NK-92 treated with Interleukin-12 subunit alpha and Interleukin-12 subunit beta, amount 100 ng/mL, for 24 hours (cell line): ENCODE measurements around the gene TSPAN33.
A peak's percentile ranks its signal among the peaks of the same experiment; 100 is the strongest.
"Not testable (repeated sequence)": the region's sequence is repeated elsewhere in the genome, so short reads cannot be mapped to it uniquely, and the experiment has no call there.

Experiments
- DNase-seq: peaks from one replicate; lab custom pipeline; 2025; lab: John Stamatoyannopoulos, UW

TSPAN33 gene

DNA sequence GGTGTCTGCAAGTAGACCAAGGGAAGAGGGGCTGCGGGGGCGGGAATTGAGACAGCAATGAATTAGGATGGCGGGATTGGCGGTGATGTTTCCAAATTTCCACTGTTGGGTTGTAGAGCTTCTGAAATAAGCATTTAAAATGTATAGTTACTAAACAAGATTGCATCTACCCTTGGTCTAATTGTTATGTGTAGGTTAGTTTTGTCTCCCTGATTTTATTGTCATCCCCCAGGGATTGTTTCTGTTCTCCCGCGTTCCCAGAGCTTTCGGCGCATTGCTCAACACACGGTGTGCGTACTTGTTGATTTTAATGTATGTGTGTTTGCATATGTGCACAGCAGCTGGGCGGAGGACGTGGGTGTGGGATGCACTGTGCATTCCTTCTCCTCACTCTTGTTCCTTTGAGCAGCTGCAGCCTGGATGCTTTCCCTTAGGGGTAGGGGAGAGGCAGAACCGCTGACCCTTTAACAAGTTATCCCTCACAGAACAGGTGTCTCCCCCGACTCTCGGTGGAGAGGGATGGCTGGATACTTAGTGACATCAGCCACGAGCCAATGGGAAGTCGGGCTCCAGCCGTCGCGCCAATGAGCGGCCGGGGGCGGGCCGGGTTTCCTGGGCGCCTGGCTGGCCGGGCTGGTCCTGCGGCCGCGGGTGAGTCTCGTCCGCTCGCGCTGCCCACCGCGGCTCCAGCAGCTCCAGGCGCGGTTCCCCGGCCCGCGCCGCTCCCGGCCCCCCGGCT is at the start of gene TSPAN33:
TSS of gene TSPAN33 (plus strand) at position 613 of the 739 bp plus-strand sequence. CDS start 274 bp downstream, outside the sequence.
- DNase-seq, result peak; percentile 13

DNA sequence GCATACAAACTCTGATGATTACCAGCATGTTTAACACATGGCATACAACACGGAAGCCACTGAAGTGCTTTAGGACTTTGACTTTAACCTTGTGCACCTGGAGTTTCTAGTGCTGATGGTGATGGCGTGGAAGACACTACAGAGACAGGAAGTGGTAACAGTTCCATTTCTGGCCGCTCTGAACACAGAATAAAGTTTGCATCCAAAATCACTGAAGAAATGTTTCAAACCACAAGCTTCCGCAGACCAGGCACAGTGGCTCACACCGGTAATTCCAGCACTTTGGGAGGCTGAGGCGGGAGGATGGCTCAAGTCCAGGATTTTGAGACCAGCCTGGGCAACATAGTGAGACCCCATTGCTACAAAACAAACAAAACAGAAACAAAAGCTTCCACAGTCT is 49.2 kb upstream of the TSPAN33 start:
- no peak for DNase-seq

- no peak for DNase-seq
Observed at GRCh38 chr7:129098409-129099084, 46.0 kb upstream of the TSPAN33 start.

DNA sequence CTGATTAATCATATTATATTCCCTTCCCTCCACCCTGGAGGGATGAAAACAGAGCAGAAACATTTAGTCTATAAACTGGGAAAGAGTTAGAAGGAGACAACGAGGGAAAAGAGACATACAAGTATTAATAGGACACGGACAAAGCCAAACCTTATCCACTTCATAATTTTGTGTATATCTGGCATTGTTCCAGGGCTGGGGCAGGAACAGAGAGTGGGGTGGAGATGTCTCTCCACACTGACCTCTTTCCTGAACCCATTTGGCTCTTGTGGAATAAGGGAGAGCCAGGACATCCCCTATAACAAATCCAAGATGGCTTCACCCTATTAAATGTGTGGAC is 43.7 kb upstream of the TSPAN33 start:
- DNase-seq, result no peak

DNA sequence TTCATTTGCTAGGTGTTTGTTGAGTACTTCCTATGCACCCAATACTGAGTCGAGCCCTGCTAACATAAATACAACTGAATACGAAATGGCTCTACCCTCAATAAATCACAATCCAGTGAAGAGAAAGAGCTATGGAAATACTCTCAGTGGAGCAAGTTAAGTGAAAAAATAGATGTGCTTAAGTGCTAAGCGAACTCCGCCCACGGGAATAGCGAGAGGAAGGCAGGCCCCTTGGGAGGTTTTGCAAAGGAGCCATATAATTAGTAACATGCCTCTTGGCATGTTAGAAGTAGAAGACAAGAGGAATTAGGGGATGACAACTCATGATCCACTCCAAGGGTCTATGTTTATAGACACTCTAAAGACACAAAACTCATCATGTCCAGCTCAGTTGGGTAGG is 42.8 kb upstream of the TSPAN33 start:
- DNase-seq, result no peak

- DNase-seq, result no peak
Observed at GRCh38 chr7:129103561-129104324, 40.8 kb upstream of the TSPAN33 start.

- no peak for DNase-seq
Observed at GRCh38 chr7:129108581-129108980, 35.9 kb upstream of the TSPAN33 start.

DNA sequence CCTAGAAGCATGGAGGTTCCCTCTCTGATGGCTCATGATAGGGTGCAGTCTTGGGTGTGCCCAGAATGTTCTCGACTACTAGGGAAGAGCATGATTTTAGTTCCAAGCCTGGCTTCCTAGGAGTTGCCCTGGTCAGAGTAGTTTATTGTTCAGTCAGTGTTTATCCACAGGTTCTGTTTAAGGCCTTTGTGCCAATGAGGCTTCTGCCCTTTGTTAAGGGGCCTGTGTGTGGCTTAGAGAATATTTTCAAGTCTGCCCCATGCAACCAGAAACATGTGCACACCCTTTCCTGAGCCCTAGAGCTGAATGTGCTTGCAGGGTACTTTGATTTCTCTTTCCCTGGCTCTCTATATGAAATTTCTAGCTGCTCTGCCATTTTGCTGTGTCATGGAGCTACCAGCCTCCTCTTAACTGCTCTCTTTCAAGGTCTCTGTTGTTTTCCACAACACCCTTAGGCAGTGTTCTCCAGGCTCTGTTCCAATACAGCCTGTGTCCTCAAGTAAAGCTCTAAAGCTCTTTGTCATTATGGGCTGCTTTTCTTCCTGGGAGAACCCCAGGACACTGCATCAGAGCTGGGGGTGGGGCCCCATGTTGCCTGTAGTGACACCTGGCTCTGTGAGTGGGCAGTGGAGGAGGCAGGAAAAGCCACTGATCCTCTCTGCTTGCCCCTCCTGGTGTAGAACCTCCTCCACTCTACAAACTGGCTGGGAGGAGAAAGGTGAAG is 34.1 kb upstream of the TSPAN33 start:
- DNase-seq, result no peak

DNA sequence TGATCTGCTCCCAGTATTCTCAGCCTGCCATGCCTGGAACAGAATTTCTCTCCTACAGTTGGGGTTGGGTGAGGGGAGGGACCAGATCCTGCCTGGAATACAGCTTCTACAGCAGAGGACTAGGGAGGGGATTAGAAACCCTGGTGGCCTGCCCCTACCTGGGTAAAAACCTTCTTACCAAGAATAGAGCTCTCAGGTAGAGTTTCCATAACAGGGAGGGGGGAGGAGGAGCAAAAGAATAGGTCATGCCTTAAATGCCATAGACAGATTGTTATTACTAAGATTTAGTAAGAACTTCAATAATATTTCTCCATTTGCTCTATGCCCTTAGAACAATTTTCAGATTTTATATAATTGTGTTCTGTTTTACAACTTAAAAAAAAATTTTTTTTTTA is 33.5 kb upstream of the TSPAN33 start:
- DNase-seq, result no peak

DNA sequence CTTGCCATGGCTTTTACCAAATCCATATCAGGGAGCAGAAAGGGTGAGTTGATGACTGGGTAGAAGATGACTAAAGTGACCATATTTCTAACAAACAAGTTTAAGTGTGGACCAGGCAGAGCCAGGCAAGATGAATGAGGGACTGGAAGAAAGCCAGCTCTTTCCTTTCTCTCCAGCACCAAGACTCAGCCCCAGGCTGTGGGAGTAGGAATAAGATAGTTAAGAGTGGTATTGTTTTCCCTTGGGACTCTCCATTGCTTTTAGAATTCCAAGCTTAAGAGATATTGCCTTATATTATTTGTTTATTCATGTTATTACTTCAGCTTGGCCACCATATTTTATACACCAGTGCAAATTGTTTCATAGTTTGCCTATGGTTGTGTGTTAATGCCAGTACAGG is 28.8 kb upstream of the TSPAN33 start:
- DNase-seq, result no peak

DNA sequence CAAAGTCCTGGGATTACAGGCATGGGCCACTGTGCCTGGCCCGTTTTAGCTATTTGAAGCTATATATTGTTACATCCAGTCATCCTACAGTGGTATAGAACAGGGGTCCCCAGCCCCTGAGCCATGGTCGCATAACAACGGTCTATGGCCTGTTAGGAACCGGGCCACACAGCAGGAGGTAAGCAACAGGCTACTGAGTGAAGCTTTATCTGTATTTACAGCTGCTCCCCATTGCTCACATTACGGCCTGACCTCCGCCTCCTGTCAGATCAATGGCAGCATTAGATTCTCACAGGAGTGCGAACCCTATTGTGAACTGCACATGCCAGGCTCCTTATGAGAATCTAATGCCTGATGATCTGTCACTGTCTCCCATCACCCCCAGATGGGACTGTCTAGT is 26.3 kb upstream of the TSPAN33 start:
- DNase-seq, result no peak

- no peak for DNase-seq
Observed at GRCh38 chr7:129118976-129119375, 25.5 kb upstream of the TSPAN33 start.

- not testable (repeated sequence) for DNase-seq
Observed at GRCh38 chr7:129121501-129122077, 22.9 kb upstream of the TSPAN33 start.

DNA sequence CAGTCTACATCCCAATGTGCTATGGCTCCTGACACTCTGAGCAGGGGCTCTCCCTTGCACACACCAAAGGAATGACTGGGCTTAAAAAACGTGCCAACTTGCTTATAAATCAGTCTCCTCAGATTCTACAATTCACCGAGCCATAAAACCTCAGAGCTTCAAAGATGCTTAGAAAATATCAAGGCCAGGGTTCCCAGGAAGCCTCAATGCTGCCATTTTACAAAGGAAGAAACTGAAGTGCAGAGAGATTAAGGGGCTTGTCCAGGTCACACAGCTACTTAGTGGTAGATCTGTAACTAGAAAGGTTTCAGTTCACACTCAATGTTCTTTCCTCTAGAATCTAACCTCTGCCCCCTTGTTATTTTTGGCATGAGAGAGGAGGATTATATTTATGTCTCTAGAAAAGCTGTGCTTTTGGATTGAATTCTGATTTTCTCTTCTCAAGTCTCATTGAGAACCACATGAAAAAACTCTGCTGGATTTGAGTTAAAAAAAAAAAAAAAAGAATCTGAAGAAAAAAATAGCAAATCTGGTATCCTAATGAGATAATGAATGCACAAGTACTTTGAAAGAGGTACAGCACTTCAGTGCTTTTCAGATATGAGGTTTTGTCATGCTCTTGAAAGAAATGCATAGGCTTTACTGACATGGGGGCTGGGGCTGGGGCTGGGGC is 22.3 kb upstream of the TSPAN33 start:
- no peak for DNase-seq

GRCh38 chr7:129122751-129123509 is 21.6 kb upstream of the TSPAN33 start:
- DNase-seq, result no peak

DNA sequence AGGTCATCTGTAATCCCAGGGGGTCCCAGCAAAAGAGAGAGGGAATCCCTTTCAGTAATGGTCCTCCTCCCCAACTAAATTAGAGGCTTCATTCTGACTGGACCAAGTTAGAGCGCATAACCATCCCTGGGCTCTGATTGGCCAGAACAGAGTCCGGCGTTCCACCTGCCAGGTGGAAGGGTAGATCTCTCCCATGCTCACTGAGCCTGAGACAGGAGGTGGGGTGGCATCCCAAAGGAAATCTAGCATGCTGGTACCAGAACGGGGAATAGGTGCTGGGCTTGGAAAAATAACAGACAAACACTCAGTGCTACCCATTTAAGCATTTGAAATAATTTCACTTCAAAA is 21.0 kb upstream of the TSPAN33 start:
- no peak for DNase-seq

DNA sequence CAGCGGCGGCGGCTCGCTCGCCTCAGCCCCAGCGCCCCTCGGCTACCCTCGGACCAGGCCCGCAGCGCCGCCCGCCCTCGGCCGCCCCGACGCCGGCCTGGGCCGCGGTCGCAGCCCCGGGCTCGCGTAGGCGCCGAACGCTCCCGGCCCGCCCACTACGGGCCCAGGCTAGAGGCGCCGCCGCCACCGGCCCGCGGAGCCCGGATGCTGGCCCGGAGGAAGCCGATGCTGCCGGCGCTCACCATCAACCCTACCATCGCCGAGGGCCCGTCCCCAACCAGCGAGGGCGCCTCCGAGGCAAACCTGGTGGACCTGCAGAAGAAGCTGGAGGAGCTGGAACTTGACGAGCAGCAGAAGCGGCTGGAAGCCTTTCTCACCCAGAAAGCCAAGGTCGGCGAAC is 18.2 kb upstream of the TSPAN33 start:
- no peak for DNase-seq

- no peak for DNase-seq
Observed at GRCh38 chr7:129127154-129127553, 17.4 kb upstream of the TSPAN33 start.

- no peak for DNase-seq
Observed at GRCh38 chr7:129127601-129128000, 16.9 kb upstream of the TSPAN33 start.

GRCh38 chr7:129134356-129134987 is 10.0 kb upstream of the TSPAN33 start:
- no peak for DNase-seq
